NCI-H146 (cell line): ENCODE measurements around the gene CEP152.
"Not testable (repeated sequence)": the region's sequence is repeated elsewhere in the genome, so short reads cannot be mapped to it uniquely, and the experiment has no call there.

ENCODE experiments used
- DNase-seq: peaks from one replicate; lab custom pipeline; 2025; lab: John Stamatoyannopoulos, UW

CEP152 gene

GRCh38 chr15:48811325-48811958 lies 573 bp upstream of the CEP152 start:
- peak; percentile 35 for DNase-seq

DNA sequence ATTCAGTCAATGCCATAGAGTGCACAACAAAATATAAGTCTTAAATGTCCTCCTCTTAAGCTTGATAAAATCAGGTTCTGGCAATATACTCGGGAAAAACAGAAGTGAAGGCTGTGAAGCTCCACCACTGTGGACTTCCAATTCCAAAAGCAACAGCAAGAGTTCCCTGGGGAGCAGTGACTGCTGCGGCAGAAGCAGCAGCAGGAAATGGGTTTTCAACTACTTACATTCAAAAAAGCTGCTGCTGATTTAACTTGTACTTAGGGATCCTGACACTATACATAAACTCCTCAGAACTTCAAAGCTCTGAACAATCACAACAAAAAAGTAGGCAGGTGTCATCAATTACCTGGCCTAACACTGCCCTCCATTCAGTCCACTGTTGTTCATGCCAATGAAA lies 4.7 kb downstream of the CEP152 start:
- DNase-seq: no peak

DNA sequence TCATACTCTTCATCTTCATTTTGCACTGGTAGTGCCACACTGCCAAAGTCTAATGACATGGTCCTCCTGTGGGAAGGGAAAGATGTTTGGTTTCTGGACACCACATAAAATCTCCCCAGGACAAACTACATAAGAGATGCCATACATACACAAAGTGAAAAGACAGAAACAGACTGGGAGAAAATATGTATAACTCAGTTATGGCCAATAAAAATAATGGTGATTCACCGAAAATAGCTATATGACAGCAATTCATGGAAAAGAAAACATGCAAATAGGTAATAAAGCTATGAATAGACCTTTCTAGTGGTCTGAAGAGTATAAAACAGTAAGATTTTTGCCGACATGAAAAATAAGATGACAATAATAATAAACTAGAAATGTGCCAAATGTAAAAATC lies 5.3 kb downstream of the CEP152 start:
- DNase-seq: no peak

DNA sequence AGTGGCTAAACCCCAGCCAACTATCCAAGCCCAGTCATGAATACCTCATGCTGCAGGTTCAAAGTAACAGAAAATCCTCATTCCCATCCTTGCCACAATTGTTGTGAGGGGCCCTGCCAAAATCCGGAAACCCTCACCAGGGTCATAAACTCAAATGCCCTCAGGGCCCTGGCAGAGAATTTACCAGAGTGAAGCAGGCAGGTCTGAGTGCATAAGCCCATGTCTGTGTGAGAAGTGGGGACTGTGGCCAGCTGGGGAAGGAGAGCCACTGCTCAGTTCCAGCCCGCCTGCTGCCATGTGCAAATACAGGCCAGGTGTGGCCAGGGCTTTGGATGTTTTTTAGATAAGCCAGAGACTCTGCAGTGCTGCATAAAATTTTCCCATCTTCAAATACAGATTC lies 7.0 kb downstream of the CEP152 start:
- DNase-seq: peak; percentile 79

DNA sequence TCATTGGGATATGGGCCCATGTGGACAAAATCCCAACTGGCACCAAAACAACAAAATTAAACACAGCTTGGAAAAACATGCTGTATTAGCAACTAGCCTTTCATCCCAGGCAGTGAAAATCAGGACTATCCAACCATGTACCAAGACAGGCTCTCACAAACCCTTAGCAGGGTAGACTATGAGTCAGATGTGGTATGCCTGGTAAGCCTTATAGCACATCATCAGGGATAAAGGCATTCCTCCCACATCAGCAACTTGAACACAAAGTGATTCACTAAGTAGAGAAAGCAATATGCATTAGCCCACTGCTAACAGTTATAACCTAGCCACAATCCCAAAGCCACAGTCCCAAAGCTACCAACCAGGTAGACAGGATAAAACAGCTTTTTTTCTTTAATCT lies 8.0 kb downstream of the CEP152 start:
- no peak for DNase-seq

DNA sequence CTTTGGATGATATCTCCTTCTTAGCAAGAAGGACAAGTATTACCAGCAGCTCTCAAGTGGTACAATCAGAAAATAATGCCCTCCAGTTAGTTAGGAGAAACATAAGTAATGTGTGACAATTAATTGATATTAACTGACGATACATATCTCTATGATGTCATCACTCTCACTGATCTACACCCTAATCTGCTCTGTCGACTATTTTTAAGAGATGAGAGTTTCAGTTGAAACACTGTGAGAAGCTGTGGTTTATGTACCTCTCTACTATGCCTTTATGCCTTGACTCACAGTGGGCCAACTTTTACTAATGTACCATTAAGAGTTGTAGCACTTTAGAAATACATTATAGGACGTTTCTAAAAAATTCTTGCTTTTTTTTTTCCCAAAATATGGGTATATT lies 8.6 kb downstream of the CEP152 start:
- no peak for DNase-seq

DNA sequence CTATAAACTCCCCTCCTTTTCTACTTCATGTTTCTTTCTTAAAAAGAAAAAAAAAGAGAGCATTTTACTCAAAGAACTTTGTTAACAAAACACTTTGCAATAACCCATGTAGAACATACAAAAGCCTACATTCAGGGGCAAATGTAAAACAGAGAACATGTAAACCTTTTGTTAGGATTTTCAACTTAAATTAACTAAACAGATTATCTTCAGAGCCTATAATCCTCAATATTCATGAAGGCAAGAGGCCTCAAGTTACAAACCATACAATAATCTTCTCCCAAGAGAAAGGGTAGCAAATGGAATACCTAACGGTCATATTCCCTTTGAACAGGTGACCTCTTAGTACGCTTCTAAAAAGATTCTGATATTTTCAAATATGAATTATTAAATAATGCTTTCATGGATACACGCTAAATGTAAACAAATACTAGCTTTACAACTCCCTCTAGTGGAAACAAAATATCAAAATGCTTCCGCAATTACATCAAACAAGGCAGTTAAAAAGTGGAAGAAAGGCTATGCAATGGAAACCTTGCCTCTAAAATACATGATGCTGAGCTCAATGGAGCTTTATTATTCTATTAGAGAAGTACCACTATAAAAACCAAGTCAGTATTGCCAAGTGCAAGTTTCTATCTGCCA lies 9.9 kb downstream of the CEP152 start:
- no peak for DNase-seq

DNA sequence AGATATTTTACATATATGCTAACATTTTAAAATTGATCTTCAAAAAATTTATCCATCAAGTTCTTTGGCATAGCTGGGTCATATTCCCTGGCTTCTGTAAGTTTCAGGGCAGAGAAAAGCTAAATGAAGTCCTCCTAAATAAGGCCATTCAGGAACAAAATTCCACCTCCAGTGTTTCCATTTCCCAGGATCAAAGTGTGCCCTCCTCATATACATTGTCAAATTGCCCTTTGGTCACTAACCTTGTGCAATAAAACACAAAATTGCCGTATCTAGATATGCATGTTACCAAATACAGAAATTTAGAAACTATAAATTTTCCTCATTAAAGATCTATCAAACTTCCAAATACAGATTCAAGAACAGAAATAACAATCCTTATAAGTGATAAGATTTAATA lies 10.6 kb downstream of the CEP152 start:
- no peak for DNase-seq

DNA sequence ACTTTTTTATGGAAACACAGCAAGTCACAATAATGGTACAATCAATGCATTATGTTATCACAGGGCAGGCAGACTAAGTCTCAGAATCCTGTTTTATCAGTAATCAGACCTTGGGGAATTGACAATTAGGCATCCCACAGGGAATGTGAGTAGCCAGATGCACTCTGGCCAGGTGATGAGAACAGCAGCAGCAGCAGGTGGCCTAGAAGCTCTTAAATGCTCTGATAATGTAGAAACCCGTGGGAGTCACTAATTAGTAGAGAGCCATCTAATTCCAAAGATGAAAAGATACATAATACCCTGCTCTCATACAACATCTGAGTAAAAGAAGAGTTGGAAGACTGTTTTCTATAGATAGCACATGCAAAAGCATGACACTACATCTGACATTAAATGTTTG lies 12.6 kb downstream of the CEP152 start:
- peak; percentile 95 for DNase-seq

DNA sequence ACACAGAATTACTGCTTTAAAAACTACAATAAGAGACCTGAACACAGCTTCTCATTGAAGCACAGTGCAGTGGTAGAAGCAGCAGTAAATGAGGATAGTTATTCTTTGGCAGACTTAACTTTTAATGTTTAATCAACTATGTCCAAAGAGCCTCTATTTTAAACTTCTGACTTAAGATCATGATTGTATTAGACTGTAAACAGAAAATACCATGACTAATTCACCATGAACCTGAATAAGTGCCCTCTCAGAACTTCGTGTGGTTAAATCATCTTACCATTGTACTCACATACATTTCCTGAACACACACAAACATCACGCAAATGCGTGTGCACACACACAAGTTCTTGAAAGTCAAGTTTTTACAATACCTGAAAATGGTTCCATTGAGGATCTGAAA lies 13.9 kb downstream of the CEP152 start:
- DNase-seq: no peak

- DNase-seq: no peak
Observed at GRCh38 chr15:48796521-48796920, 14.3 kb downstream of the CEP152 start.

DNA sequence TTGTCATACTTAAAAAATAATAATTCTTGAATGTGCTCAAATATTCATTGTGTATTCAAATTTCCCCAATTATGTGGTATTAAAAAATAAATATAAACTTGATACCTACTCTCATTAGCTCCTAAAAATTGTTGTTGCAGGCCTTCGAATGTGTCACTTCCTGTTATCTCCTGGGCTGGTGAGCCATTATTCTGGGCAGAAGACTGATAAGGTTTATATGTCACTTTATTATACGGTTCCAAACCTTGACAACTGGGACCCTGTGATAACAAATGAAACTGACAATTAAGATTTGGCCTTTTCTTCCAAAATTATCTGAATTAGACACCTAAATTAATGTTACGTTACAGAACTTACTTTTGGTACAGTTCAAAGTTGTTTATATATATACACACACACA lies 15.0 kb downstream of the CEP152 start:
- no peak for DNase-seq

DNA sequence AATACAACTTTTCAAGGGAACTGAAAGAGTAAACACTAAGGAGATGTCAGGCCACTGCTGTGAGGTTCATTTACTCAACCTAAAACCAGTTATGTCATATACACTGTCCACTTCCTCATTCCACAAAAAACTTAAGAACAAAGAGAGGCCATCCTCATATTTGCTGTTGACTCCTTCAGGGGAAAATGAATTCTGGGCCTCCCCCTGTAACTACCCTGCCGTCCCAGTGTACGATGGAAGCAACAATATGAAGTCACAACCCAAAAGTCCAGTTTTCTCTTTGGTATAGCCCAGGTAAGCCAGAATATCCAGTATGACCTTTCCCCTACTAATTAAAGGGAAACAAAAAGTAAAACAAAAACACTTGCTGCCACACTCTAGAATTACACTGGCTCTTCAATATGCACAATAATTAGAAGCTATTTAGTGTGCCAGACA lies 16.2 kb downstream of the CEP152 start:
- no peak for DNase-seq

DNA sequence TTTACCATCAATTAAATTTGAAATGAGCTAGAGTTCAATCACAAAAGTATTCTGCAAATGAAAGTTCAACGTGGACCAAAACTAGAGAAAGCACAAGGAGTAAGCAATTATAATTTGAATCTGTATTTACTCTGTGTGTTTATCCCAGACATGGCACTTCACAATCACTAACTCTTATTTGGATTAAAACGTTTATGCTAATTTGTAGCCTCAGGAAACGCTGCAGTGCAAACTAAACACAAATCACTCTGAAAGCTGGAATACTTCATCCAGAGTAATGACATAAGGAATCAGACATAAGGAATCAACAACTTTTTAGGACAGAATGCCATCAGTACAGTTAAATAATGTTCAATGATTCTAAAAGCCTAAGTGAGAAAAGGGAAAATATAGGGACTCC lies 18.5 kb downstream of the CEP152 start:
- no peak for DNase-seq

GRCh38 chr15:48790466-48791115 lies 20.3 kb downstream of the CEP152 start:
- not testable (repeated sequence) for DNase-seq

GRCh38 chr15:48785712-48786111 lies 25.2 kb downstream of the CEP152 start:
- DNase-seq: no peak

GRCh38 chr15:48785195-48785594 lies 25.7 kb downstream of the CEP152 start:
- peak; percentile 10 for DNase-seq

DNA sequence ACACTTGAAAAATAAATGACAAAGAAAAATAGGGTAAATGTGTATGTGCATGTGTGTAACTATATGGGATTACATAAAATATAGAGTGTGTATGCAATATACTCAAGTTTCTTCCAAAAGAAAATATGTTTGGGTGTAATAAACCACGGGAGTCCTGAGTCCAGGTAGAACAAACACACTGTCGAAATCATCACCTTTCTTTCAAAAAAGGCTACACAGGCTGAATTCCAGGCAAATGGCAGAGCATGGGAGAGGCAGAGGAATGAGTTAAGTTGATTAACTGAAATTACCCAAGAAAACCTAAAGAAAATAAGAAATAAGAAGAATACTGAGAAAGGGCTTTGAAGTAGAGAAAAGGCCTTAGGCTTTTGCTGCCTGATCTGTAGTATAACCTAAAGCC lies 26.1 kb downstream of the CEP152 start:
- no peak for DNase-seq

DNA sequence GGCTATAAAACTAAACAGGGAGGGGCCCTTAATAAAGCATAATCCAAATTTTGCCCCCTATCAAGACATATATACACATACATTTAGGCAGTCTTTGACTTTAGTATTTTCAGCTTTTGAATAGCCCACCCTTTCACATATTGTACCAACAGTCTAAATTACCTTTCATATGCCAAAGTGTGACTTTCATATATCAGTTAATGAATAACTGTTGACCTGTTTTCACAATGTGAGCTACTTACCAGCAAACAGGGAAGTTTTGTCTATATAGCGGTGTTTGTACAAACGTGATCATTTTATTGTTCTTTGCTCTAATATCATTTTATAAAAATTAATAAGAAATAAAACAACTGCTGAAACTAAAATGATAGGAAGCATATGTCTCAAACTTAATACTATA lies 28.0 kb downstream of the CEP152 start:
- no peak for DNase-seq

DNA sequence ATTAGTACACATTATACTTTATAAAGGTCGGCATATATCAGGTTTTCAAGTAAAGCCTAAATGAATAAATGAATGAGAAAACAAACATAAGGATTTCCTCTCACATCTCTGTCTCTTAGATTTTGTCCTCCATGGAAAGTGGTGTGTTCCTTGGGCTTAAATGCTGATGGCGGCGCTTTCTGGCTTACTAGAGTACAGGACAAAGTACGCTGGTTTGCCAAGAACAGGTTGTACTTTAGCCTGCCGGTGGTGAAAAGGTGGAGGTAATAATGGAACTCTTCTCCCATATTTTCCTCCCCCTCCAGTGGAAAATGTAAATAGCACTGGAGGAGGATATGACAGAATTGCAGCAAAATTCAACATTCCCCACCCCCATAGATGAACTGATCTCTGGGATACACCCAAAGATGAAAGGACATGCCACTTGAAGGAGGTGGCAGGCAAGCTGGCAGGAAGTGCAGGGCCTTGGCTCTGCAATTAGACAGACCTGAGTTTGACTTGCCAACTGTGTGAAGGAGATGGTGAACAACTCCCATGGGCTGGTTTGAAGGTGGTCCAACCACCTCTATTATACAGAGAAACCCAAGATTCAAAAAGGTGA lies 29.3 kb downstream of the CEP152 start:
- DNase-seq: no peak

GRCh38 chr15:48781017-48781416 lies 29.9 kb downstream of the CEP152 start:
- no peak for DNase-seq

GRCh38 chr15:48778331-48778730 lies 32.5 kb downstream of the CEP152 start:
- DNase-seq: no peak

DNA sequence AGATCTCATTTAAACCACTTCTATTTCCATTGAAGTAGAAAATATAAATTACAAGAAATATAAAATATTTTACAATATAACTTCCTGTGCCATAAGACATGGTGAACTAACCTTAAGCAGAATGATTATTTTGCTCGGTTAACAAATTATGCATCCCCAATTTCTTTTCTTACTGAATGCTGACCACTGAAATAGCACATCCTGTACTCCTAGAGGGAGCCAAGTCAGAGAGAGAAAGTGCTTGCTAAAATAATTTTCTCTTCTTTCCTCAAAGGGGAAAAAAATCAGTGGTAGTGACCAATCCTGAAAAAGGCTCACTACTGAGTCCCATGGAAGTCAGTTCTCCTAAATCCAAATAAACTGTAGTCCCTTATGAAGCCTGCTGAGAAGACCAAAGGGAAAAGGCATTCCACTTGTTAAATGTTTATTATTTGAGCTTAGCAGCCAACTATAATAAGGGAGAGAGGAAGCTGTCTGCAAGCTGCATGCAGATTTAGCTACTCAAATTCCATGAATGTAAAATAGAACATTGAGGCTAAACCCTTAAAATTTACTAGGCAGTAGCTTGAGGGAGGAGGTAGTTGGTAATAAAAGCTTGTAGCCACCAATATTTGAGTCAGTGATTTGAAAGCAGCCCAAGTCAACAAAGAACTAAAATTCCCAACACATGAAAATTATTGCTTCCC lies 33.1 kb downstream of the CEP152 start:
- no peak for DNase-seq
